HL-60 (cell line): Measurements from ENCODE around the gene KRI1.

Experiments used
- DNase-seq, 2 experiments: peaks; one replicate each; pipeline ENCODE4 v3.0.0-alpha.2; 2010 to 2020; ENCODE audit warnings: low read depth in 1 of 2, low spot score in 1 of 2
- H3K27ac ChIP-seq: fragments of 250-450 bp; sonication (Bioruptor Pico); replicated peaks from 2 replicates; pipeline ENCODE4 v1.5.1; 2020; ENCODE audit warnings: mild to moderate bottlenecking, moderate library complexity
- H3K27me3 ChIP-seq: fragments of 250-450 bp; sonication (Bioruptor Pico); 2 replicates; pipeline ENCODE4 v1.5.1; 2021; ENCODE audit warnings: mild to moderate bottlenecking, moderate library complexity; ENCODE audit not compliant: insufficient read depth, poor library complexity, severe bottlenecking
- H3K4me3 ChIP-seq: replicated peaks from 2 replicates; pipeline ENCODE4 v1.5.1; 2011; ENCODE audit warnings: mild to moderate bottlenecking, control low read depth, low read length; ENCODE audit not compliant: insufficient read depth
- GABPA ChIP-seq: IDR thresholded peaks from 2 replicates; pipeline ENCODE4 v1.6.1; 2012; ENCODE audit warnings: low read depth
- POLR2AphosphoS5 ChIP-seq: IDR thresholded peaks from 2 replicates; pipeline ENCODE4 v1.6.1; 2012; ENCODE audit warnings: low read depth
- SPI1 ChIP-seq: IDR thresholded peaks from 2 replicates; pipeline ENCODE4 v1.6.1; 2012; ENCODE audit warnings: low read depth, mild to moderate bottlenecking, borderline replicate concordance
- TF ChIP-seq, protein P1 (sequence below): IDR thresholded peaks from one replicate; pipeline ENCODE4 v1.5.1; 2011; ENCODE audit warnings: low read length, control low read depth, inconsistent platforms; ENCODE audit not compliant: insufficient read depth
- TF ChIP-seq, protein P2 (sequence below): IDR thresholded peaks from 2 replicates; pipeline ENCODE4 v1.6.1; 2012; ENCODE audit warnings: low read depth; ENCODE audit not compliant: insufficient replicate concordance

Gene KRI1

DNA sequence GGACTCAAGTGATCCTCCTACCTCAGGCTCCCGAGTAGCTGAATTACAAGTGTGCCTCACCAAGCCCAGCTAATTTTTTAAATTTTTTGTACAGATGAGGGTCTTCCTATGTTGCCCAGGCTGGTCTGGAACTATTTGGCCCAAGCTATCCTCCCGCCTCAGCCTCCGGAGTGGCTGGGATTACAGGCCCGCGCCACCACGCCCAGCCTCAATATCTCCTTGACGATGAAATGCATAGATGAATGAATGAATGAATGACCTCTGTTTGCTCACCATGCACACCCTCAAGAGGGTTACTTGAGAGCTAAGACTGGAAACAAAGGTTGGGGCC is 36.2 kb upstream of the KRI1 start:
- DNase-seq: no peak
- H3K27ac ChIP-seq: no peak overlapping the region
- TF ChIP-seq, protein P1, sequence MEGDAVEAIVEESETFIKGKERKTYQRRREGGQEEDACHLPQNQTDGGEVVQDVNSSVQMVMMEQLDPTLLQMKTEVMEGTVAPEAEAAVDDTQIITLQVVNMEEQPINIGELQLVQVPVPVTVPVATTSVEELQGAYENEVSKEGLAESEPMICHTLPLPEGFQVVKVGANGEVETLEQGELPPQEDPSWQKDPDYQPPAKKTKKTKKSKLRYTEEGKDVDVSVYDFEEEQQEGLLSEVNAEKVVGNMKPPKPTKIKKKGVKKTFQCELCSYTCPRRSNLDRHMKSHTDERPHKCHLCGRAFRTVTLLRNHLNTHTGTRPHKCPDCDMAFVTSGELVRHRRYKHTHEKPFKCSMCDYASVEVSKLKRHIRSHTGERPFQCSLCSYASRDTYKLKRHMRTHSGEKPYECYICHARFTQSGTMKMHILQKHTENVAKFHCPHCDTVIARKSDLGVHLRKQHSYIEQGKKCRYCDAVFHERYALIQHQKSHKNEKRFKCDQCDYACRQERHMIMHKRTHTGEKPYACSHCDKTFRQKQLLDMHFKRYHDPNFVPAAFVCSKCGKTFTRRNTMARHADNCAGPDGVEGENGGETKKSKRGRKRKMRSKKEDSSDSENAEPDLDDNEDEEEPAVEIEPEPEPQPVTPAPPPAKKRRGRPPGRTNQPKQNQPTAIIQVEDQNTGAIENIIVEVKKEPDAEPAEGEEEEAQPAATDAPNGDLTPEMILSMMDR: no peak
- TF ChIP-seq, protein P2, sequence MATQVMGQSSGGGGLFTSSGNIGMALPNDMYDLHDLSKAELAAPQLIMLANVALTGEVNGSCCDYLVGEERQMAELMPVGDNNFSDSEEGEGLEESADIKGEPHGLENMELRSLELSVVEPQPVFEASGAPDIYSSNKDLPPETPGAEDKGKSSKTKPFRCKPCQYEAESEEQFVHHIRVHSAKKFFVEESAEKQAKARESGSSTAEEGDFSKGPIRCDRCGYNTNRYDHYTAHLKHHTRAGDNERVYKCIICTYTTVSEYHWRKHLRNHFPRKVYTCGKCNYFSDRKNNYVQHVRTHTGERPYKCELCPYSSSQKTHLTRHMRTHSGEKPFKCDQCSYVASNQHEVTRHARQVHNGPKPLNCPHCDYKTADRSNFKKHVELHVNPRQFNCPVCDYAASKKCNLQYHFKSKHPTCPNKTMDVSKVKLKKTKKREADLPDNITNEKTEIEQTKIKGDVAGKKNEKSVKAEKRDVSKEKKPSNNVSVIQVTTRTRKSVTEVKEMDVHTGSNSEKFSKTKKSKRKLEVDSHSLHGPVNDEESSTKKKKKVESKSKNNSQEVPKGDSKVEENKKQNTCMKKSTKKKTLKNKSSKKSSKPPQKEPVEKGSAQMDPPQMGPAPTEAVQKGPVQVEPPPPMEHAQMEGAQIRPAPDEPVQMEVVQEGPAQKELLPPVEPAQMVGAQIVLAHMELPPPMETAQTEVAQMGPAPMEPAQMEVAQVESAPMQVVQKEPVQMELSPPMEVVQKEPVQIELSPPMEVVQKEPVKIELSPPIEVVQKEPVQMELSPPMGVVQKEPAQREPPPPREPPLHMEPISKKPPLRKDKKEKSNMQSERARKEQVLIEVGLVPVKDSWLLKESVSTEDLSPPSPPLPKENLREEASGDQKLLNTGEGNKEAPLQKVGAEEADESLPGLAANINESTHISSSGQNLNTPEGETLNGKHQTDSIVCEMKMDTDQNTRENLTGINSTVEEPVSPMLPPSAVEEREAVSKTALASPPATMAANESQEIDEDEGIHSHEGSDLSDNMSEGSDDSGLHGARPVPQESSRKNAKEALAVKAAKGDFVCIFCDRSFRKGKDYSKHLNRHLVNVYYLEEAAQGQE: no peak
- TF ChIP-seq POLR2AphosphoS5 (no peak), SPI1 (no peak), GABPA (no peak)
- peak overlapping the region; percentile 15; the same call in 1 of the 2 replicates for H3K4me3 ChIP-seq
- no peaks in the 10 kb centered on the region for H3K27me3 ChIP-seq

DNA sequence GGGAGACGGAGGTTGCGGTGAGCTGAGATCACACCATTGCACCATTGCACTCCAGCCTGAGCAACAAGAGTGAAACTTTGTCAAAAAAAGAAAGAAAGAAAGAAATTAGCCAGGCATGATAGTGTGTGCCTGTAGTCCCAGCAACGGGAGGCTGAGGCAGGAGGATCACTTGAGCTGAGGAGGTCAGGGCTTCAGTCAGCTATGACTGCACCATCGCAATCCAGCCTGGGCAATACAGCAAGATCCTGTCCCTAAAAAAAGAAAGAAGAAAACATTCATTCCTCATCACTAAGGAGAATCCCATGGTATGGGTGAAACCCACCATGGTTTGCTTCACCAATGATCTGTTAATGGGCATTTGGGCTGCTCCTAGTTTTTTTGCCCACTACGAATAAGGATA is 34.3 kb upstream of the KRI1 start:
- DNase-seq: no peak
- TF ChIP-seq, protein P1: no peak
- TF ChIP-seq, protein P2: no peak
- no peak for TF ChIP-seq SPI1
- no peak for TF ChIP-seq GABPA
- no peak for TF ChIP-seq POLR2AphosphoS5
- no peak overlapping the region for H3K4me3 ChIP-seq
- H3K27ac ChIP-seq: no peak overlapping the region
- no peaks in the 10 kb centered on the region for H3K27me3 ChIP-seq

DNA sequence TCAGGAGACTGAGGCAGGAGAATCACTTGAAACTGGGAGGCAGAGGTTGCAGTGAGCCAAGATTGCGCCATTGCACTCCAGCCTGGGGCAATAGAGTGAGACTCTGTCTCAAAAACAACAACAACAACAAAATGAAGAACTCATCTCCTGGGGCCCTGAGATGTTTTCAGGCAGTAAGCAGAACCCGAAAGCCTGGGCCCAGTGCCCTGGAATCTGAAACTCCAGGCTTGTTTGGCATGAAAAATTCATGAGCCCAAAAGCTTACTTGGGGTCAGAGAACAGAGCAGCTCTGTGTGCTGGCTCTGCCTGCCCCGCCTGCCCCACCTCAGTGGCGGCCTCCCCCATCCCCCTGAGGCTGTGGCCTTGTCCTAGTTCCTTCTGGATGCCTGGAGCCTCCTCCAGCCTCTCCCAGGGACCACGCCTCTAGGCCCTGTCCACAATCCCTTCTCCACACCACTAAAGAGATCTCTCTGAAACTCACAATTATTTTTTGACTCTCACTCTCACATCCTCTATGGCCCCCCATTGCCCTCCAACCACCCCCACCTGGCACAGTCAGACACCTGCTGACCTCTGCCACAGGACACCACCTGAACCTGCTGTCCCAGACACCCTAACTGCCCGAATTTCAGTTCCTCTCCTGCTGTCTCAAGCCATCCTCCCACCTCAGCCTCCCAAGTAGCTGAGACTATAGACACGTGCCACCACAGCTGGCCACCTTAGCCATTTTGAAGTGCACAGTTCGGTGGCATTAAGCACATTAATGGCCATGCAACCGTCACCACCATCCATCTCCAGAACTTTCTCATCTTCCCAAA is 28.2 kb upstream of the KRI1 start:
- no peak overlapping the region for H3K4me3 ChIP-seq
- TF ChIP-seq GABPA (no peak), SPI1 (no peak), POLR2AphosphoS5 (no peak)
- TF ChIP-seq, protein P2: no peak
- TF ChIP-seq, protein P1: no peak
- H3K27ac ChIP-seq: peak overlapping the region; percentile 16; the same call in 1 of the 2 replicates
- peak in 1 of 2 experiments; percentile 24 for DNase-seq
- H3K27me3 ChIP-seq: no peaks in the 10 kb centered on the region
